Measurements from ENCODE around the gene NKAIN2.

NKAIN2 gene

GRCh38 chr6:124423621-124424020, 620.0 kb downstream of the NKAIN2 start:
- no peaks in the 10 kb centered on the region for H3K9me3 ChIP-seq (ENCODE audit: control insufficient read depth, low read length)
- no peaks in the 10 kb centered on the region for H3K36me3 ChIP-seq (ENCODE audit: control insufficient read depth, insufficient read depth, low read length)
- H3K4me1 ChIP-seq (ENCODE audit: control insufficient read depth, insufficient read depth, low read length): no peaks in the 10 kb centered on the region
- H3K27me3 ChIP-seq (ENCODE audit: control insufficient read depth, insufficient read depth, low read length, poor library complexity, severe bottlenecking): no peaks in the 10 kb centered on the region
- no peak overlapping the region for H3K4me3 ChIP-seq (ENCODE audit: insufficient read depth, low read depth, low read length)
- 100% methylated on average over 1 of the region's 1 CpG; no CpG with 5 or more reads in 1 of the 2 experiments for WGBS, 2 experiments
- H3K27ac ChIP-seq (ENCODE audit: insufficient read depth, low read depth, low read length, poor library complexity, severe bottlenecking): no peak overlapping the region

GRCh38 chr6:124430740-124431318, 627.2 kb downstream of the NKAIN2 start:
- Histone ChIP-seq H3K4me3 (ENCODE audit: insufficient read depth, low read depth, low read length) (no peak overlapping the region), H3K27me3 (ENCODE audit: control insufficient read depth, insufficient read depth, low read length, poor library complexity, severe bottlenecking) (no peaks in the 10 kb centered on the region), H3K9me3 (ENCODE audit: control insufficient read depth, low read length) (no peaks in the 10 kb centered on the region), H3K27ac (ENCODE audit: insufficient read depth, low read depth, low read length, poor library complexity, severe bottlenecking) (no peak overlapping the region), H3K4me1 (ENCODE audit: control insufficient read depth, insufficient read depth, low read length) (no peaks in the 10 kb centered on the region), H3K36me3 (ENCODE audit: control insufficient read depth, insufficient read depth, low read length) (no peaks in the 10 kb centered on the region)
- WGBS, 2 experiments: 92 to 94% methylated on average over 7 of the region's 7 CpGs

GRCh38 chr6:124432620-124433019, 629.0 kb downstream of the NKAIN2 start:
- 92 to 96% methylated on average over 1 of the region's 1 CpG for WGBS, 2 experiments
- H3K4me3 ChIP-seq (ENCODE audit: insufficient read depth, low read depth, low read length): no peak overlapping the region
- no peaks in the 10 kb centered on the region for H3K9me3 ChIP-seq (ENCODE audit: control insufficient read depth, low read length)
- no peaks in the 10 kb centered on the region for H3K27me3 ChIP-seq (ENCODE audit: control insufficient read depth, insufficient read depth, low read length, poor library complexity, severe bottlenecking)
- no peaks in the 10 kb centered on the region for H3K4me1 ChIP-seq (ENCODE audit: control insufficient read depth, insufficient read depth, low read length)
- H3K27ac ChIP-seq (ENCODE audit: insufficient read depth, low read depth, low read length, poor library complexity, severe bottlenecking): no peak overlapping the region
- no peaks in the 10 kb centered on the region for H3K36me3 ChIP-seq (ENCODE audit: control insufficient read depth, insufficient read depth, low read length)

DNA sequence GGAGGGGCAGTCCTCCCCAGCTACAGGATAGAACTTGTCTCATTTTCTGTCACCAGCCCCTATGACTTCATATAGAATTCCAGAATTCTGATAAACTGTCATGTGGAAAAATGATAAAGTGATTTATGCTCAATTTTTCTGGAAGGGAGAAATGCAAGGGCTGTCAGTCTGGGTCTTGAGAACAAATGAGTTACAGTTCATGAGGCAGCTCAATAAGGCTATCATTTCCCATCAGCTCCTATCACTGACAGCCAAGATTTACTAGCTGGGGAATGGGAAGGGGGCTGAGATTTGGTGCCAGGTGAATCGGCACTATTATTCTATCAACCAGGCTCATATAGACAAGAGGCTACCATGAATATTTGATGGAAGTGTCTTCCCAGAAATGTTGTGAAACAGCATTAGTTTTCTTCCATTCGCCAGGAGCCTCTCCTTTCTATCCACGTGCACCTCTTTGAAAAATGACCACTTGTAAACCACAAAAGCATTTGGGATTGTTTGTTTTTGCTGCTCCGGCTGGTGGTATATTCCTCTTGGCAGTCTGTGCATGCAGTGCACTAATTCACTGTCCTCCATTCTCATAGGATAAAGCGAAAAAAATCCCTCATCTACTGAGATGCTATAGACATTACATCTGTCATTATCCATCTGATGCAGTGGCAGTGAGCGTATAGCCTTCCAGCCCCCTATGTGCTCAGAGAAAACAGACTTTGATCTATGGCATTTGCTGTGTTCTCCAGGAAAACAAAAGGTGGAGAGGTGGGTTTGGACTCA, 629.9 kb downstream of the NKAIN2 start:
- Histone ChIP-seq H3K4me3 (ENCODE audit: insufficient read depth, low read depth, low read length) (no peak overlapping the region), H3K27ac (ENCODE audit: insufficient read depth, low read depth, low read length, poor library complexity, severe bottlenecking) (no peak overlapping the region), H3K27me3 (ENCODE audit: control insufficient read depth, insufficient read depth, low read length, poor library complexity, severe bottlenecking) (no peaks in the 10 kb centered on the region), H3K36me3 (ENCODE audit: control insufficient read depth, insufficient read depth, low read length) (no peaks in the 10 kb centered on the region), H3K4me1 (ENCODE audit: control insufficient read depth, insufficient read depth, low read length) (no peaks in the 10 kb centered on the region), H3K9me3 (ENCODE audit: control insufficient read depth, low read length) (no peaks in the 10 kb centered on the region)
- WGBS, 2 experiments: 82 to 94% methylated on average over 5 to 6 of the region's 6 CpGs

- Histone ChIP-seq H3K27ac (ENCODE audit: insufficient read depth, low read depth, low read length, poor library complexity, severe bottlenecking) (no peak overlapping the region), H3K27me3 (ENCODE audit: control insufficient read depth, insufficient read depth, low read length, poor library complexity, severe bottlenecking) (no peaks in the 10 kb centered on the region), H3K4me1 (ENCODE audit: control insufficient read depth, insufficient read depth, low read length) (no peaks in the 10 kb centered on the region), H3K36me3 (ENCODE audit: control insufficient read depth, insufficient read depth, low read length) (no peaks in the 10 kb centered on the region), H3K4me3 (ENCODE audit: insufficient read depth, low read depth, low read length) (no peak overlapping the region), H3K9me3 (ENCODE audit: control insufficient read depth, low read length) (no peaks in the 10 kb centered on the region)
- 73 to 90% methylated on average over 2 of the region's 2 CpGs for WGBS, 2 experiments
These were observed 630.8 kb downstream of the NKAIN2 start for GRCh38 chr6:124434421-124434820.

DNA sequence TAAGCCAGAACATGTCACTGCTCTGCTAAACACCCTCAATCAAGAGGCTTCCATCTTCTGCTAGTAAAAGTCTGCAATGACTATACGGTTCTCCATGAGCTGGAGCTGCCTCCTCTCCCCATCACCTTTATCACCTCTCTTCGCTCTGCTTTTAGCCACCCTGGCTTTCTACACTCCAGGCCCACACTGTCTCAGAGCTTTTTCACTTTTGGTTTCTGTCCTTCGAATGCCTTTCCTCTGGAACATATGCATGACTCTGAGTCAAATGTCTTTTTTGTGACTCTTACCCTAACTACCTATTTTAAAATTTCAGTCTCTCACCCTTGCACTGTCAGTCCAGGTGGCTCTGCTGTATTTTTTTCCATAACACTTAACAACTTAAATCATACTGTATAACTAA, 633.1 kb downstream of the NKAIN2 start:
- Histone ChIP-seq H3K36me3 (ENCODE audit: control insufficient read depth, insufficient read depth, low read length) (no peaks in the 10 kb centered on the region), H3K27ac (ENCODE audit: insufficient read depth, low read depth, low read length, poor library complexity, severe bottlenecking) (no peak overlapping the region), H3K27me3 (ENCODE audit: control insufficient read depth, insufficient read depth, low read length, poor library complexity, severe bottlenecking) (no peaks in the 10 kb centered on the region), H3K4me1 (ENCODE audit: control insufficient read depth, insufficient read depth, low read length) (no peaks in the 10 kb centered on the region), H3K9me3 (ENCODE audit: control insufficient read depth, low read length) (no peaks in the 10 kb centered on the region), H3K4me3 (ENCODE audit: insufficient read depth, low read depth, low read length) (no peak overlapping the region)
- 90 to 91% methylated on average over 3 of the region's 3 CpGs for WGBS, 2 experiments

DNA sequence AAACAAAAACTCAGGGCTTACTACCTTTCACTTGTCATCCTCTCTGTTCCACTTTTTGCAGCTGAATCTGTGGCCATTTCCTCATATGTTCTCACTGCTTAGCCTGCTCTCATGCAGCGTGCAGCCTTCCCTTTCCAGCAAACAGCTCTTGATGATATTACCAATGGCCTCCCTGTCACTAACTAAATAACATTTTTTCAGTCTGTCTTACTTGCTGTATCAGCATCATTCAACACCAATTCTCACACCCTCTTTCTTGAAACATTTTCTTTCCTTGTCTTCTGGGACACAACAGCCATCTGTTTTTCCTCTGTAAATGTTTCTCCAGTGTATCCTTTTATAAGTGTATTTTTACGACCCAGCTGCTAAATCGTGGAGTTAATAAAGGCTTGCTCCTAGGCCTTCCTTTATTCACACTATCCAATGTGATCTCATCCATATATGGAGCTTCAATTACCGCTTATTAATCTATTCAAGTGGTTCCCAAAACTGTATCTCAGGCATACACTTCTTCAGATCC, 634.9 kb downstream of the NKAIN2 start:
- 92 to 94% methylated on average over 4 of the region's 4 CpGs for WGBS, 2 experiments
- Histone ChIP-seq H3K27me3 (ENCODE audit: control insufficient read depth, insufficient read depth, low read length, poor library complexity, severe bottlenecking) (no peaks in the 10 kb centered on the region), H3K36me3 (ENCODE audit: control insufficient read depth, insufficient read depth, low read length) (no peaks in the 10 kb centered on the region)

GRCh38 chr6:124441450-124441849, 637.8 kb downstream of the NKAIN2 start:
- no peaks in the 10 kb centered on the region for H3K9me3 ChIP-seq (ENCODE audit: control insufficient read depth, low read length)
- H3K4me1 ChIP-seq (ENCODE audit: control insufficient read depth, insufficient read depth, low read length): no peaks in the 10 kb centered on the region
- H3K36me3 ChIP-seq (ENCODE audit: control insufficient read depth, insufficient read depth, low read length): no peaks in the 10 kb centered on the region
- no peak overlapping the region for H3K27ac ChIP-seq (ENCODE audit: insufficient read depth, low read depth, low read length, poor library complexity, severe bottlenecking)
- no peak overlapping the region for H3K4me3 ChIP-seq (ENCODE audit: insufficient read depth, low read depth, low read length)
- H3K27me3 ChIP-seq (ENCODE audit: control insufficient read depth, insufficient read depth, low read length, poor library complexity, severe bottlenecking): no peaks in the 10 kb centered on the region
- WGBS, 2 experiments: 94 to 96% methylated on average over 2 of the region's 3 CpGs

More for the DNA sequence above, 634.9 kb downstream of the NKAIN2 start:
- H3K4me1 ChIP-seq (ENCODE audit: control insufficient read depth, insufficient read depth, low read length): no peaks in the 10 kb centered on the region
- no peak overlapping the region for H3K4me3 ChIP-seq (ENCODE audit: insufficient read depth, low read depth, low read length)
- no peak overlapping the region for H3K27ac ChIP-seq (ENCODE audit: insufficient read depth, low read depth, low read length, poor library complexity, severe bottlenecking)
- H3K9me3 ChIP-seq (ENCODE audit: control insufficient read depth, low read length): no peaks in the 10 kb centered on the region

DNA sequence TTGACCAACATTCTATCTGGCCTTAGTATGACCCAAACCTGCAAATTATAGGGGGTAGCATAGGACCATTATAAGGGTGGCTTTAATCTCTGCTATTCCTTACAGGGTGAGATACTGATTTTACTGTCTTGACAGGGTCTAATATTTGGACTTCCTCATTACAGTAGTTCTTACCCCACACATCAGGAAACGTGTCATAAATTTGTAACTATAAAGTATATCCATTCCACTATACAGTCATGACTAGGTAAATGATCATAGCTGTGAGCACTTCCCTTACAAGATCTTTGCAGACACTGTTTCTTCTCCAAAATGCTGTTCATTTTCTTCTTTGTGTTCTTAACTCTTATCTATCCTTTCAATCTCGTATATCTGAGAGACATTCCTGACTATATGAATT, 639.9 kb downstream of the NKAIN2 start:
- Histone ChIP-seq H3K27ac (ENCODE audit: insufficient read depth, low read depth, low read length, poor library complexity, severe bottlenecking) (no peak overlapping the region), H3K4me3 (ENCODE audit: insufficient read depth, low read depth, low read length) (no peak overlapping the region), H3K27me3 (ENCODE audit: control insufficient read depth, insufficient read depth, low read length, poor library complexity, severe bottlenecking) (no peaks in the 10 kb centered on the region), H3K9me3 (ENCODE audit: control insufficient read depth, low read length) (no peaks in the 10 kb centered on the region), H3K36me3 (ENCODE audit: control insufficient read depth, insufficient read depth, low read length) (no peaks in the 10 kb centered on the region), H3K4me1 (ENCODE audit: control insufficient read depth, insufficient read depth, low read length) (no peaks in the 10 kb centered on the region)
- 74 to 89% methylated on average over 2 of the region's 2 CpGs for WGBS, 2 experiments

GRCh38 chr6:124445581-124445980, 641.9 kb downstream of the NKAIN2 start:
- Histone ChIP-seq H3K27ac (ENCODE audit: insufficient read depth, low read depth, low read length, poor library complexity, severe bottlenecking) (no peak overlapping the region), H3K36me3 (ENCODE audit: control insufficient read depth, insufficient read depth, low read length) (no peaks in the 10 kb centered on the region), H3K27me3 (ENCODE audit: control insufficient read depth, insufficient read depth, low read length, poor library complexity, severe bottlenecking) (no peaks in the 10 kb centered on the region), H3K4me1 (ENCODE audit: control insufficient read depth, insufficient read depth, low read length) (no peaks in the 10 kb centered on the region), H3K4me3 (ENCODE audit: insufficient read depth, low read depth, low read length) (no peak overlapping the region), H3K9me3 (ENCODE audit: control insufficient read depth, low read length) (no peaks in the 10 kb centered on the region)
- 91 to 100% methylated on average over 1 to 2 of the region's 3 CpGs for WGBS, 2 experiments

Data from ectodermal cell (in vitro differentiated cells).